ENCODE results near the gene ZNF2.

ZNF2 gene

GRCh38 chr2:95122197-95122551 is 43.4 kb upstream of the ZNF2 start:
- peak overlapping the region; percentile 76 for H2AFZ ChIP-seq (ENCODE audit: low read length)
- H3K27ac ChIP-seq (ENCODE audit: low read length), result no peak overlapping the region
- peaks cover 46% of the 10 kb centered on the region for H3K79me2 ChIP-seq (ENCODE audit: low read length)
- H3K4me1 ChIP-seq (ENCODE audit: low read length), result peaks cover 14% of the 10 kb centered on the region
- H3K9me3 ChIP-seq (replicated peaks; ENCODE audit: insufficient read depth, low read length), result no peaks in the 10 kb centered on the region
- peak overlapping the region; percentile 62 for H3K4me2 ChIP-seq (ENCODE audit: low read depth, low read length)
- peak overlapping the region; percentile 95; the same call in 1 of the 2 replicates for H3K9ac ChIP-seq (ENCODE audit: low read length)
- no peaks in the 10 kb centered on the region for H3F3A ChIP-seq (ENCODE audit: insufficient read depth, low read length)
- DNase-seq, result no peak
- H3K9me2 ChIP-seq (replicated peaks; ENCODE audit: insufficient read depth, low read length), result no peaks in the 10 kb centered on the region
- no peak for TF ChIP-seq EZH2phosphoT487 (IDR thresholded peaks at IDR 0.05; ENCODE audit: low read length)
- no peak for TF ChIP-seq EZH2 (optimal IDR thresholded peaks at IDR 0.05; ENCODE audit: low read depth, low read length)
- TF ChIP-seq CTCF (IDR thresholded peaks at IDR 0.05; ENCODE audit: low read length), result no peak
- peak overlapping the region; percentile 86 for H3K4me3 ChIP-seq (ENCODE audit: low read length)
- 0 out of 2 replicates have a peak, but pooled peaks cover 7% of the 10 kb centered on the region for H4K20me1 ChIP-seq (ENCODE audit: insufficient read depth, low read length)
- H3K36me3 ChIP-seq (replicated peaks; ENCODE audit: insufficient read depth, low read length), result no peaks in the 10 kb centered on the region
- H3K27me3 ChIP-seq (replicated peaks; ENCODE audit: insufficient read depth, low read length), result no peaks in the 10 kb centered on the region

GRCh38 chr2:95138702-95139101 is 26.9 kb upstream of the ZNF2 start:
- Histone ChIP-seq H3K9me3 (replicated peaks; ENCODE audit: insufficient read depth, low read length) (no peaks in the 10 kb centered on the region), H3K4me2 (ENCODE audit: low read depth, low read length) (no peak overlapping the region), H3F3A (ENCODE audit: insufficient read depth, low read length) (no peaks in the 10 kb centered on the region), H2AFZ (ENCODE audit: low read length) (no peak overlapping the region), H3K27me3 (replicated peaks; ENCODE audit: insufficient read depth, low read length) (no peaks in the 10 kb centered on the region), H3K79me2 (ENCODE audit: low read length) (no peaks in the 10 kb centered on the region), H3K4me3 (ENCODE audit: low read length) (no peak overlapping the region), H3K9ac (ENCODE audit: low read length) (no peak overlapping the region), H4K20me1 (ENCODE audit: insufficient read depth, low read length) (no peaks in the 10 kb centered on the region), H3K9me2 (replicated peaks; ENCODE audit: insufficient read depth, low read length) (no peaks in the 10 kb centered on the region), H3K27ac (ENCODE audit: low read length) (no peak overlapping the region), H3K36me3 (replicated peaks; ENCODE audit: insufficient read depth, low read length) (no peaks in the 10 kb centered on the region), H3K4me1 (ENCODE audit: low read length) (0 out of 2 replicates have a peak, but pooled peaks cover 5% of the 10 kb centered on the region)
- TF ChIP-seq EZH2 (optimal IDR thresholded peaks at IDR 0.05; ENCODE audit: low read depth, low read length), result no peak
- DNase-seq, result no peak

GRCh38 chr2:95143838-95144237 is 21.8 kb upstream of the ZNF2 start:
- H3K27me3 ChIP-seq (replicated peaks; ENCODE audit: insufficient read depth, low read length), result no peaks in the 10 kb centered on the region
- no peaks in the 10 kb centered on the region for H3K79me2 ChIP-seq (ENCODE audit: low read length)
- no peak for TF ChIP-seq EZH2phosphoT487 (IDR thresholded peaks at IDR 0.05; ENCODE audit: low read length)
- no peak overlapping the region for H3K9ac ChIP-seq (ENCODE audit: low read length)
- H3F3A ChIP-seq (ENCODE audit: insufficient read depth, low read length), result no peaks in the 10 kb centered on the region
- no peak for DNase-seq
- no peaks in the 10 kb centered on the region for H3K9me2 ChIP-seq (replicated peaks; ENCODE audit: insufficient read depth, low read length)
- no peak overlapping the region for H3K4me3 ChIP-seq (ENCODE audit: low read length)
- no peak overlapping the region for H3K27ac ChIP-seq (ENCODE audit: low read length)
- H4K20me1 ChIP-seq (ENCODE audit: insufficient read depth, low read length), result no peaks in the 10 kb centered on the region
- H3K9me3 ChIP-seq (replicated peaks; ENCODE audit: insufficient read depth, low read length), result no peaks in the 10 kb centered on the region
- no peak overlapping the region for H3K4me2 ChIP-seq (ENCODE audit: low read depth, low read length)
- H3K36me3 ChIP-seq (replicated peaks; ENCODE audit: insufficient read depth, low read length), result no peaks in the 10 kb centered on the region
- no peaks in the 10 kb centered on the region for H3K4me1 ChIP-seq (ENCODE audit: low read length)
- H2AFZ ChIP-seq (ENCODE audit: low read length), result no peak overlapping the region

- H3K27ac ChIP-seq (ENCODE audit: low read length), result no peak overlapping the region
- no peak overlapping the region for H3K4me3 ChIP-seq (ENCODE audit: low read length)
- TF ChIP-seq CTCF (IDR thresholded peaks at IDR 0.05; ENCODE audit: low read length) (no peak), EZH2phosphoT487 (IDR thresholded peaks at IDR 0.05; ENCODE audit: low read length) (no peak), EZH2 (optimal IDR thresholded peaks at IDR 0.05; ENCODE audit: low read depth, low read length) (no peak)
- no peaks in the 10 kb centered on the region for H3F3A ChIP-seq (ENCODE audit: insufficient read depth, low read length)
- H3K4me2 ChIP-seq (ENCODE audit: low read depth, low read length), result no peak overlapping the region
- no peak for DNase-seq
- H3K27me3 ChIP-seq (replicated peaks; ENCODE audit: insufficient read depth, low read length), result no peaks in the 10 kb centered on the region
- no peak overlapping the region for H2AFZ ChIP-seq (ENCODE audit: low read length)
- H3K9me3 ChIP-seq (replicated peaks; ENCODE audit: insufficient read depth, low read length), result no peaks in the 10 kb centered on the region
- H3K79me2 ChIP-seq (ENCODE audit: low read length), result no peaks in the 10 kb centered on the region
- H4K20me1 ChIP-seq (ENCODE audit: insufficient read depth, low read length), result no peaks in the 10 kb centered on the region
- no peaks in the 10 kb centered on the region for H3K4me1 ChIP-seq (ENCODE audit: low read length)
- H3K9ac ChIP-seq (ENCODE audit: low read length), result no peak overlapping the region
- H3K36me3 ChIP-seq (replicated peaks; ENCODE audit: insufficient read depth, low read length), result no peaks in the 10 kb centered on the region
- no peaks in the 10 kb centered on the region for H3K9me2 ChIP-seq (replicated peaks; ENCODE audit: insufficient read depth, low read length)
Observed at GRCh38 chr2:95149397-95149984, 16.1 kb upstream of the ZNF2 start.
